Keratinocyte (primary cell): ENCODE data around the gene MAD1L1.
"Not testable (repeated sequence)": the region's sequence is repeated elsewhere in the genome, so short reads cannot be mapped to it uniquely, and the experiment has no call there.

Source experiments
- EZH2 ChIP-seq: IDR thresholded peaks from one replicate; pipeline ENCODE4 v1.6.1; 2012; ENCODE audit warnings: inconsistent platforms, mild to moderate bottlenecking, low read length, moderate library complexity
- TF ChIP-seq, protein P1 (sequence below), 3 experiments: IDR thresholded peaks in 1 of 3; conservative IDR thresholded peaks in 1 of 3; optimal IDR thresholded peaks in 1 of 3; 2 replicates in 2 of 3; 3 replicates in 1 of 3; pipeline versions ENCODE3 to v1.5.1; 2011; ENCODE audit warnings: low read length in 3 of 3, mild to moderate bottlenecking in 3 of 3, moderate library complexity in 2 of 3, control low read depth in 1 of 3, inconsistent platforms in 1 of 3; ENCODE audit not compliant: insufficient read depth in 2 of 3; ENCODE audit errors: extremely low read depth in 1 of 3

DNA sequence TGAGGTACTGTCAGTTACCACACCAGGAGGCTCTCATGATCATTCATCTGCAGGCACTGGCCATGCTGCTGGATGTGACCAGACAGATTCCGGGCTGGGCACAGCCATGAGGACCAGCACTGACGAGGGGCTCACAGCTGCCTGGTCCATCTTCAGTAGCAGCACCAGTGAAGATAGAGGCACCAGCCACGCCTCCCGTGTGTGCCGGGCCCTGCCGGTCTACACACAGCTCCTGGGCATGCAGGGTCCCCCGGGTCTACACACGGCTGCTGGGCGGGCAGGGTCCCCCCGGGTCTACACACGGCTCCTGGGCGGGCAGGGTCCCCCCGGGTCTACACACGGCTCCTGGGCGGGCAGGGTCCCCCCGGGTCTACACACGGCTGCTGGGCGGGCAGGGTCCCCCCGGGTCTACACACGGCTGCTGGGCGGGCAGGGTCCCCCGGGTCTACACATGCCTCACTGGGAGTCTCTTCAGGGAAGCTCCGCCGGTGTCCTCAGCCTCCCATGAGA is 236.8 kb downstream of the MAD1L1 start:
- not testable (repeated sequence) for TF ChIP-seq EZH2
- TF ChIP-seq, protein P1, sequence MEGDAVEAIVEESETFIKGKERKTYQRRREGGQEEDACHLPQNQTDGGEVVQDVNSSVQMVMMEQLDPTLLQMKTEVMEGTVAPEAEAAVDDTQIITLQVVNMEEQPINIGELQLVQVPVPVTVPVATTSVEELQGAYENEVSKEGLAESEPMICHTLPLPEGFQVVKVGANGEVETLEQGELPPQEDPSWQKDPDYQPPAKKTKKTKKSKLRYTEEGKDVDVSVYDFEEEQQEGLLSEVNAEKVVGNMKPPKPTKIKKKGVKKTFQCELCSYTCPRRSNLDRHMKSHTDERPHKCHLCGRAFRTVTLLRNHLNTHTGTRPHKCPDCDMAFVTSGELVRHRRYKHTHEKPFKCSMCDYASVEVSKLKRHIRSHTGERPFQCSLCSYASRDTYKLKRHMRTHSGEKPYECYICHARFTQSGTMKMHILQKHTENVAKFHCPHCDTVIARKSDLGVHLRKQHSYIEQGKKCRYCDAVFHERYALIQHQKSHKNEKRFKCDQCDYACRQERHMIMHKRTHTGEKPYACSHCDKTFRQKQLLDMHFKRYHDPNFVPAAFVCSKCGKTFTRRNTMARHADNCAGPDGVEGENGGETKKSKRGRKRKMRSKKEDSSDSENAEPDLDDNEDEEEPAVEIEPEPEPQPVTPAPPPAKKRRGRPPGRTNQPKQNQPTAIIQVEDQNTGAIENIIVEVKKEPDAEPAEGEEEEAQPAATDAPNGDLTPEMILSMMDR (optimal IDR thresholded peaks at IDR 0.05 in 1 of 3, IDR thresholded peaks at IDR 0.05 in 1 of 3, conservative IDR thresholded peaks at IDR 0.05 in 1 of 3; ENCODE audit: extremely low read depth in 1 of 3, insufficient read depth in 2 of 3, low read length in 3 of 3) = not testable (repeated sequence)
